GM10266 (cell line): ENCODE measurements around the gene ARNT2.

Experiments used
- DNase-seq: peaks from one replicate; pipeline ENCODE4 v3.0.0; 2012; ENCODE audit errors: extremely low spot score
- TF ChIP-seq, protein P1 (sequence below): IDR thresholded peaks from 2 replicates; pipeline ENCODE4 v1.5.1; 2012; ENCODE audit warnings: mild to moderate bottlenecking, low read depth; ENCODE audit not compliant: control insufficient read depth, insufficient read depth; ENCODE audit errors: missing control alignments

Gene ARNT2

DNA sequence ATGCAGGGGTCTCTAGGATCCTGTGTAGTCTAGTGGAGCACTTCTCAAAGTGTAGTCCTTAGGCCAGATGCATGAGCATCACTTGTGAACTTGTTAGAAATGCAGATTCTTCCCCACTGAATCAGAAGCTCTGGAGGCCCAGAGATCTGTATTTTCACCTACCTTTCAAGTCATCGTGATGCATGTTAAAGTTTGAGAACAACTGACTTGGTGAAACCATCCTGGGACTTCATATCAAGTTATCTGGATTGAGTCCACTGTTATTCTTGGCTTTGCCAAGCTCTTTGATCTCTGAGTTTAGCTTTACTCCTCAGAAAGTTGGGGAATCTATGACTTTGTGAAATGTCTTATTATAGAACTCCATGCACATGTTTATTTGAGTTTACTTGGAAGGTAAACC lies 78.5 kb downstream of the ARNT2 start:
- no peak for DNase-seq

DNA sequence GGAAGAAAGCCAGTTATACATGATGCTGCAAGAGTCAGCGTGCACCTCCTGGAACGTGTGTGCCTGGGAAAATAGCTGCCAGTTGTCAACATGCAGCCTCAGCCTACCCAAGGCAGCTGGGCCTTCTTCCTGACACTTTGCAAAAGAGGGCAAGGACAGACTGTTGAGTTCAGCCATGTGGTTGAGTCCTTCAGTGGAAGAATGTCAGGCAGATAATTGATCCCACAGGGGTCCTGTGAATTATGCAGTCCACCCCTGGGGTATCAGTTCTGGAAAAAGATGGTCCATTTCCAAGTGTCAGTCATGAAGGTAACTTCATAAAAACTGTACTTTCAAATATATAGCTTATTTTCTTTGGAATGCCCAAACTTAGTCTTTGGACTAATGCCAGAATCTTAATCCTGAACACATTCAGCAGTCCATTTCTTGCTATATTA lies 79.6 kb downstream of the ARNT2 start:
- TF ChIP-seq, protein P1, sequence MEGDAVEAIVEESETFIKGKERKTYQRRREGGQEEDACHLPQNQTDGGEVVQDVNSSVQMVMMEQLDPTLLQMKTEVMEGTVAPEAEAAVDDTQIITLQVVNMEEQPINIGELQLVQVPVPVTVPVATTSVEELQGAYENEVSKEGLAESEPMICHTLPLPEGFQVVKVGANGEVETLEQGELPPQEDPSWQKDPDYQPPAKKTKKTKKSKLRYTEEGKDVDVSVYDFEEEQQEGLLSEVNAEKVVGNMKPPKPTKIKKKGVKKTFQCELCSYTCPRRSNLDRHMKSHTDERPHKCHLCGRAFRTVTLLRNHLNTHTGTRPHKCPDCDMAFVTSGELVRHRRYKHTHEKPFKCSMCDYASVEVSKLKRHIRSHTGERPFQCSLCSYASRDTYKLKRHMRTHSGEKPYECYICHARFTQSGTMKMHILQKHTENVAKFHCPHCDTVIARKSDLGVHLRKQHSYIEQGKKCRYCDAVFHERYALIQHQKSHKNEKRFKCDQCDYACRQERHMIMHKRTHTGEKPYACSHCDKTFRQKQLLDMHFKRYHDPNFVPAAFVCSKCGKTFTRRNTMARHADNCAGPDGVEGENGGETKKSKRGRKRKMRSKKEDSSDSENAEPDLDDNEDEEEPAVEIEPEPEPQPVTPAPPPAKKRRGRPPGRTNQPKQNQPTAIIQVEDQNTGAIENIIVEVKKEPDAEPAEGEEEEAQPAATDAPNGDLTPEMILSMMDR = no peak
- no peak for DNase-seq

More for the DNA sequence above, 78.5 kb downstream of the ARNT2 start:
- TF ChIP-seq, protein P1 = no peak

DNA sequence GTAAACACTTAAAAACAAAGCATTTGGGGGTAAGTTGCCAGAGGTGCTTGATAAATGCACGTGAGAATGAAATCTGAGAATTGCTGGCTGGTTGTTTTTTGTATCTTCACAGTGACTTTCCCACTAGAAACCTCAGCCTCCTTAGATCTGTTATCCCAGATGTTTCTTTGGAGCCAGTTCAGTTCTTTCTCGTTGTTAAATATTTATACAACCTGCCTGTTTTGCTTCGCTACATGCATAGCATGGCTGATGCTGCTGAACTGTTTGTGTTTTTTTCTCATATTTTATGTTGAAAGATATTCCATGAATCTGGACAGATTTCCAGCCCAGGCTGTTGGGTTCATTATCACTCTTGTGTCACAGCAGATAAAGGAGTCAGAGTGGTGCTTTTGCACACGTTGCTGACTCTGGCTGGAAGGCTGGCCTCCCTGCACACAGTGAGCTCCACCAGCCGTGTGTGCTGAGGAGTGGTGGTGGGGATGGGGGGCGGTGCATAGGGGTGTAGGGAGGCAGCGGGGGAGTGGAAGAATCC lies 80.2 kb downstream of the ARNT2 start:
- DNase-seq = no peak
- TF ChIP-seq, protein P1 = no peak

DNA sequence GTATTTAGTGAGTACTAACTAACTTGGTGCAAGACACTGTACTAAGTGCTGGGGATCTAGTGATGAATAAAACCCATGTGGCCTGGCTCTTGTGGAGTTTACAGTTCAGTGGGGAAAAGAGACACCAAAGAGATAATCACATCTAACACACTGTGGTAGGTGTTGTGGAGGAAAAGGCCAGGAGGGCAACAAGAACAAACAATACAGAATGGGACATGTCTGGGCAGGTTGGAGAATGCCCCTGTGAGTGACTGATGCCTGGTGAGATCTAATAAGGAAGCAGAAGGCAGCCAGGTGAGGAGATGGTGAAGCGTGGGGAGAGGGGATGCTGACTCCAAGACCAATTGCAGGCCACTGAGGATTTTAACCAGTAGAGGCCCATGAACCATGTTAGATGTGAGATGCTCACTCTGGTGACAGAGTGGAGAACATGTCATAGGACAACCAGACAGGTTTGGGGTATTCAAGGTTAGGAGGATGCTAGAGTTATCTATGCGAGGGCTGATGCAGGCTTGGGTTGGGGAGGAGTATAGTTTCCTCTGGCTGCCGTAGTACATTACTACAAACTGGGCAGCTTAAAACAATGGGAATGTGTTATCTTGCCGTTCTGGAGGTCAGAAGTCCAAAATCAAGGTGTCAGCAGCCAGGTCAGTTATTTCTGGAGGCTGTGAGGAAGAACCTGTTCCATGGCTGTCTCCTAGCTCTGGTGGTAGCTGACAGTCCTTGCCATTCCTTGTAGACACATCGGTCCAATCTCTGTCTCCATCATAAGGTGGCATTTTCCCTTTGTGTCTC lies 81.4 kb downstream of the ARNT2 start:
- TF ChIP-seq, protein P1 = no peak
- DNase-seq = no peak

DNA sequence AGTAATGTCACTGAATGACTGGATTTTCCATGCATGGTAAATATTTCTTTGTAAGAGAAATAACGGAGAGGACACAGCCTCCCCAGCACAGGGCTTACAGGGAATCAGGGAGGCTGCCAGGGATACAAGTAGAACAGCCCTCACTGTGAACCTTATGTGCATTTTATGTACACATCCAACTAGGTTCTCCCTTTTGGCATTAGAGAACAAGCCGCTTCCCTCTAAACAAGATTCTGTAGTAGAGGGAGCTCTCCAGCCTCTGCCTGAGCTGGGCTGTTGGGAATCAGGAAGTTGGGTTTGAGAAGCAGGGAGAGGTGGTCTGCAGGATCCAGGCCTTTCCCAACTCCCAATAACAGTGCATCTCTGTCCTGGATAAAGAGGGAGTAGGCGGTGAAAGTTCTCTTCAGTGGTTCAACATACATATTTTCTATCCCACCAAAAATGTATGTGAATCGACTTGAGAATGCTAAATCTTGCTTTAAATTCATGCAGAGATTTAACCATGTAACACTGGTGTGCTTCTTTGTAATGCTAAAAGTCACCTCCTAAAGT lies 83.7 kb downstream of the ARNT2 start:
- TF ChIP-seq, protein P1 = no peak

DNA sequence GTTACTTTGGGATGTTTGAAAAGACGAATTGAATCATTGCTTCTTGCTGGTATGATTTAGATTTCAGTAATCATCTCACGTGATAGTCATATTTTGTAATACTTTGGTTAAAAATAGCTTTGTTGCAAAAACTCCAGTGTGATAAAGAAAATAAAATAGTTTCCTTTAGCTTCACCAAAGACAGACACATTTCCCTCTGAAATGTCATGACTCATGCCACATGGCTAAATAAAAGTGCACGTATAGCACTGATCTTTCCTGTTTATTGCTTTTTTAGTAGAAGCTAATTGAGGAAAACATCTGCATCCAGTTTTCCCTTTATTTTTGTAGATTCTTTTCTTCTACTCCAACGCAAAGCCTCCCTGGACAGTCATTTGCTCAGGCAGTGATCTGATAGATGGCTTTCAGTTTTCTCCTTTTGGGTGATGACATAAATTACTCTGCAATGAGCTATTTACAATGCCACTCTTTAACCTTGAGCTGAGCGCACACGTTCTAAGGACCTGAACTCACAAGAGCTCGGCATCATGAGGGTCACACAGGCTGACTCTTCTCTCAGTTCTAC lies 84.9 kb downstream of the ARNT2 start:
- no peak for DNase-seq
- TF ChIP-seq, protein P1 = no peak

More for the DNA sequence above, 83.7 kb downstream of the ARNT2 start:
- no peak for DNase-seq
